GM19372 (cell line): ENCODE data around the gene PJA1.

ENCODE experiments used
- ATAC-seq: cut with Tn5 transposase; IDR thresholded peaks from one replicate; pipeline ENCODE4 v1.9.1; 2021; ENCODE audit warnings: mild to moderate bottlenecking, low read depth, moderate library complexity; ENCODE audit not compliant: unreplicated experiment

PJA1 gene

GRCh38 chrX:69144838-69145680 is 20.2 kb downstream of the PJA1 start:
- ATAC-seq = no peak

- ATAC-seq = no peak
Observed at GRCh38 chrX:69143530-69143929, 21.7 kb downstream of the PJA1 start.

- ATAC-seq = no peak
Observed at GRCh38 chrX:69142788-69143469, 22.3 kb downstream of the PJA1 start.

- ATAC-seq = no peak
Observed at GRCh38 chrX:69140837-69141236, 24.4 kb downstream of the PJA1 start.

DNA sequence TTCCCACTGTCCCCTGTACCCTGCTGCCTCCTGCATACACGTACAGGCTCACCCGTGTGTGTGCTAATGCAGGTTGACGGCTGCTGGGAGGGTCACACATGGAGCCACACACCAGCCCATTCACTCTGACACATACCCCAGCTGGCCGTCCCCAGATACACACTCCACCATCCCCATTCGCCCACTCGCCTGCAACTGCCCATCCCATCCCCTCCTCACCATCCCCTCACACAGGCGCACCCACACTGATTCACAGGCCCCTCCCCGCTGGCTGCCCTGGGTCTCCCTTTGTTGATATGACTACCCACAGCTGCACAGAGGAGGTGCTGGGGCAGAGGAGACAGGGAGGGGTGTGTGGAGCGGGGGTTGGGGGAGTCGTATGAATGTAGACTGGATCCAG is 25.7 kb downstream of the PJA1 start:
- no peak for ATAC-seq

- no peak for ATAC-seq
Observed at GRCh38 chrX:69138512-69138911, 26.7 kb downstream of the PJA1 start.

DNA sequence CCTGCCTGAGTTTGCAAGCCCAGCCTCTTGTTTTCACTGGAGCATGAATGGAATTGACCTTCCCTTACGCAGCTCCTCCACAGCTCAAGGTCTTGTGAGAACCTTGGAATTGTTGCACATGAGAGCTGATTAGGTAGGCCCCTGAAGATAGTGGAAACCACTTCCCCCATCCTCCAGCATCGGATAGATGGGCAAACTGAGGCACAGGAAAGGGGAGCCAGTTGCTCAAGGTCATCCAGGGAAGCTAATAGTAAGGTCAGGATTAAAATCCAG is 27.2 kb downstream of the PJA1 start:
- ATAC-seq = no peak

GRCh38 chrX:69137371-69138117 is 27.7 kb downstream of the PJA1 start:
- no peak for ATAC-seq

DNA sequence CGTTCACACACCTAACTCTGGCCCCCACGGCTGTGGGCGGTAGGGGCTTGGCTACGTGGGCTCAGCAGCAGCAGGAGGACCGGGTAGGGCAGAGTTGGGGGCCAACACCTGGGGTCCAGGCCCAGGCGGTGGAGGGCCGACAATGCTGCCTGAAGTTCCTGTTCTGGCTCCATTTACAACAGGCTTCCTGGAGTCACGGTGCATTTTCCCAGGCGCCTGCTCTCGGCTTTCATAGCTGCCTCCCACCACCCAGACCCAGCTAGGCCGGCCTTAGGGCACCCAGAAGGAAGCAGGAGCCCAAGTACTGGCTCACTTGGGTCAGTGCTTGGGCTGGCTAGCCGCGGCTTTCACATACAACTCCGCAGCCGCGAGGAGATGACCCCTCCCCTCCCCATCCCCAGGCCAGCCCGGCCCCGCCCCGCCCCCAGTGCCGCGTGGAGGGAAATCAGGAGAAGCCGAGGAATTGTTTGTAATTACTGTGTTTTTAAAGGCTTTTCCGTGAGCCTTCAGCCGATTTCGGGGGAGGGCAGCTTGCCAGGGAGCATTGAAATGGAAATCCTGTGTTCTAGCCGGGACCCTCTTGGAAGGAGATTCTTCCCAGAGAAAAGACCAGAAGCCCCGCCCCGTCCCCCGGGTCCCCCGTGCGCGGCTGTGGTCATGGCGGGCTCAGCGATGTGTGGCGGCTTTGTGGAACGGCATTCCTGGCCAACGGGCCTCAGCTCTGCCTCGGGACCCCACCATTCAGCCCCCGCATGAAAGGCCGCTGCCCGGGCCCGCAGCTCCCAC is 28.5 kb downstream of the PJA1 start:
- no peak for ATAC-seq

GRCh38 chrX:69133921-69134542 is 31.2 kb downstream of the PJA1 start:
- ATAC-seq = no peak

DNA sequence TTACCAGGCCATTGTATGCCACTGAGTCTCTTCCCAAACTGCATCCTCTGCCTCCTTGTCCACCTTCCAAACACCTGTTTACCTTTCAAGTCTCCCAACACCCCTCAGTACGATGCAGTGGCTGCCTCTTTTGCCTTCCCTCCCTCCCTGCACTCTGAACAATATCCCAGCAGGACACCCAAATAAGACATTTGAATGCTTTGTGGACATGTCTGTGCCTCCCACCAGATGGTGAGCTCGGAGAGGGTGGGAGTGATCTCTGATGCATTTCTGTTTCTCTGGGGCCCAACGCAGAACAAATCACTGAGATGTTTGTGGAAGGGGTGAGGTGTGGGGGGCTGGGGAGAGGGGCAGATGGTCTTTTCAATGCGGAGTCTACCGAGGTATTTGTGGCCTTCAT is 33.4 kb downstream of the PJA1 start:
- ATAC-seq = no peak

DNA sequence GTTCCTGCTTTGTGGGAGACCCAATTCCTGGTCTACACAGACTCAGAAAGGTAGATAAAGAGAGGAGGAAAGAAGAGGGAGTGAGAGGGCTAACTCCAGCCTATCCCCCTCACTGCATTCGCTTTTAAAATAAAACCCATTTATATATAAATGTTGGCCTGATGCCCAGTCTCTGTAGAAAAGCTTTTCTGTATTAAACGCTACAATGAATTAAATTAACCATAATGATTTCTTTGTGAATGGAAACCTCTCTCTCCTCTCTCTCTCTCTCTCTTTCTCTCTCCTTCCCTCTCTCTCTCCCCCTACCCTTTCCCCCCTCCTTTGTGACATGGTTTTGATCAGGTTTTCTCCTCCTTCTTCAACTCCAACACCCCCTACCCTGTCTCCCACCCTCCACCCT is 34.8 kb downstream of the PJA1 start:
- no peak for ATAC-seq

GRCh38 chrX:69128588-69128987 is 36.7 kb downstream of the PJA1 start:
- ATAC-seq = no peak

- ATAC-seq = no peak
Observed at GRCh38 chrX:69127466-69127865, 37.8 kb downstream of the PJA1 start.

- no peak for ATAC-seq
Observed at GRCh38 chrX:69126642-69127041, 38.6 kb downstream of the PJA1 start.

DNA sequence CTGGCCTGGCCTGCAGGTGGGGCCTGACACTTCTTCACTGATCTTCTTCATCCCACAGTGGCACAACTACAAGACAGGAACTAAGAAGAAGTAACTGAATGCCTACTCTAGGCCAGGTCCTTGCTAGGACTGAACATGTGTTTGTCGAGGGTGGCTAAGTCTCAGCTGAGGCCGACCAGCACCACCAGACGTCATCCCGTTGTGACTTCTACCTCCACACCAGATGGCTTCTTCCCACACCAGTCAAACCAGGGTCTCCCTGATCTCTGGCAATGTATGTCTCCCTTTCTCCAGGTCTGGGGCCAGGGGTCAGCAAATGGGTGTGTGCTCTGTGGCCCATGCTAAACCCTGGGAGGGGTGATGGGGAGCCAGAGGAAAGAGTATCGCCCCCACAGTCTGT is 40.2 kb downstream of the PJA1 start:
- no peak for ATAC-seq

- no peak for ATAC-seq
Observed at GRCh38 chrX:69124108-69124507, 41.1 kb downstream of the PJA1 start.

- ATAC-seq = no peak
Observed at GRCh38 chrX:69123481-69123880, 41.8 kb downstream of the PJA1 start.

DNA sequence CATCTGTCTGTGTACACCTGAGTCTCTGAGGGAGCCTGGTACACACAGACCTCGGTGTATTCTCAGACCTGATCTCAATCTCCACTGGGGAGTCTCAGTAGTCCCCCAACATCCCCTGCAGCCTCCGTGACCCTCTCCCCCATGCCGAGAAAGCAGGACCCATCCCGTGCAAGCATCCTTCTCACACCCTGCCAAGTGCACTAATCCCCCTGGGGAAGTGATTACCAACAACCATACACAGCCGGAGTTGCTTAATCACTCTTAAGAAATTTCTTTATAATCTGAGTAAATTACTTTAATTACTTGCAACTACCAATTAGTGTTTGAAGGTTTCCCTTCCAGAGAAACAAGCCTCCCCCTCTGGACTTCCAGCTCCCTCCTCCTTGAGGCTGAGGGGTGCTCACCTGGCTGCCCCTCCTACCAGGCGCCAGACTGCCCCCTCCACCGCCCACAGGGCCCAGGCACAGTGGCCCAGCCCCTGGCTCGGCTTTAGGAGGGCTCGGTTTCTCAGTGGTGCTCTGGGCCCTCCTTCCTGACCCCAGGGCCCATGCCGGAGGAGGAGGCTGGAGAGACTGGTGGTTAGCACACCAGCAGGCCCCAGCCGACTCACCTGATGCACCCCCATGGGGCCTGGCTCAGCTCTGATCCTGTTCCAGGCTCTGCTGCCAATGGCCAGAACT is 43.8 kb downstream of the PJA1 start:
- no peak for ATAC-seq

DNA sequence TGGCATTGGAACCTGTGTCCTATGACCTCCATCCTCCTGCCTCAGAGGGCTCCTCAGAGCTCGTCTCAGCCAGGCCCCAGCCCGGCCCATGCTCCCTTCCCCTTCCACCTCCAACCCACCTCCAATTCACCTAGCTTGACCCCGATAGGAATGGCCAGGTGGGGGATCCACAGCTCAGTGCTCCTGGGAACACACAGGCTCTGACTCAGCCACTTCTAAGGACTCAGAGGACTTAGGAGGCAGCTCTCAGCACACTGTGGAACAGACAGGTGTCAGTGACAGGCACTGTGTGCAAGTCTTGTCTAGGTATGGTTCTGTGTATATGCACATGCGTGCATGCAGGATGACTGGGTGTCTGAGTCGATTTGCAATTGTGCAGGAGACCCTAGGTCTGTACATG is 44.8 kb downstream of the PJA1 start:
- no peak for ATAC-seq
